IPS DF 4.7 (cell line): ENCODE data around the gene OPCML.

Source experiments
- DNase-seq: peaks from one replicate; pipeline ENCODE4 v3.0.0-alpha.2; 2013; ENCODE audit warnings: low spot score; ENCODE audit errors: extremely low read depth

Gene OPCML

DNA sequence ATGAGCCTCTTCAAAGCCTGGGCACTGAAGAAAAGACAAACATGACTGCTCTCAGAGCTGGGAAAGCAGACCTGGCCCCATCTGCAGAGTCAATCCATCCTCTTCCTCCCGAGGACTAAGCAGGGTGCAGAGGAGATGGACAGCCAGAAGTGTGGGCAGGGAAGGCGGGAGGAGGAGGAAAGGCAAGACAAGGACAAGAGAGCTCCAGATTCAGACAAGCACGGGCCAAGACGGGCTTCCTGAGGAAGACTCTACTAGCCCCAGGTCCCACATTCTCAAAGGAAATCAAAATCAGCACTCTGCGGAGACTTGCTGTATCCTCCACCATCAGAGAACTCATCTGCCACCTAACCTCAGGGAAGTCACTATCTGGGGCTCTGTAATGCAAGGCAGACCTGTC lies 28.5 kb downstream of the OPCML start:
- DNase-seq, result no peak

DNA sequence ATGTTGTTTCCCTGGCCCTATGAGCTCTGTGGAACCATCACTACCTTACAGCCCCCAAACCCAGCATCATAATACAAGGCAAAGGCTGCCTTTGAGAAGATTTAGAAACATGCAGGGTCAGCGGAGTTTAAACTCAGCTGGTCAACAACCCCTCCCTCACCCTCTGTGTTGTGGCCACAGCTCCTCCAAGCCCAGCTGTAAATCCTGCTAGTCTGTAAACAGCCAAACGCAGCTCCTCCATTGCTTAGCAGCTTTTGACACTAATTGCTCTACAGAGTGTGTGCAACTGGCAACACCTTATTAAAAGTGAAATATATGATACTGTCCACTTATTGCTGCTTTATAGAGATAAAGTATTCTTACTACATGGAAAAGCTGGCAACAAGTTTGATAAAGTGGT lies 29.1 kb downstream of the OPCML start:
- DNase-seq, result no peak

DNA sequence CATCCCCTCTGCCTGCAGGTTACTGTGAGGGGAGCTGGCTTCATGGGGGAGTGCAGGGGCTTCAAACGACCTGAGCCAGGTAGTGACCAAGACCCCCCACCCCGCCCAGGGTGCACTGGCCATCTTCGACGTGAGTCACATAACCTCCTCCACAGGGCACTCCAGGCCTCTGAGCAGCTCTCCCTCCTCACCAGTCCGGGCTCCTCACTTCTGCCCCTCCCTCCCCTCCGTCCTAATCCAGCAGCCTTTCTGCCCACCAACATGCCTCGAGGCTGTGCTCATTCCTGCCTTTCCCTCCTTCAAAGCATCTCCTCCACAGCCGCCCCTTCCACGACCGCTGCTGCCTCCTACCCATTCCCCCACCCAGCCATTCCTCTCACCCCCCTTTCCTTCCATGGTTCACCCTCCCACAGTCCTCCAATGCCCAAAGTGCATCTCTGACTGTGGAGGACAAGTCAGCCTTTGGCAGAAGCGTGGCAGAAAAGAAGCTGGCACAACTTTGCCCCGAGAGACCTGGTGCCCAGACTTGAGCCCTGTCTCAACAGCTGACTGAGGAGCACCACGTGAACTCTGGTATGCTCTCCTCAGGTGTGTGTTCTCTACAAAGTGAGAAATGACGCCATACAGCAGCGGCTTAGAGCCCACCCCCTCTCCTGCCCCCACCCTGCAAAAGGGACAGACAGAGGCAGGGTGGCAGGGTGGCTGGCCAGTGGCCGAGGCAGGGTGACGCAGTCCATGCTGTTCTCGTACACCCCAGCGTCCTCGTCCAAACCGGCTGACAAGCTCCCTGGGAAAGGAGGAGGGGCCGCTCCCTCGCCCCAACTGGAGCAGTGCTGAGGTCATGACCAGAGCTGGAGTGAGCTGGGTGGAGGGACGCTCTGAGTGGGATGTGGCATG lies 30.4 kb downstream of the OPCML start:
- DNase-seq, result no peak

DNA sequence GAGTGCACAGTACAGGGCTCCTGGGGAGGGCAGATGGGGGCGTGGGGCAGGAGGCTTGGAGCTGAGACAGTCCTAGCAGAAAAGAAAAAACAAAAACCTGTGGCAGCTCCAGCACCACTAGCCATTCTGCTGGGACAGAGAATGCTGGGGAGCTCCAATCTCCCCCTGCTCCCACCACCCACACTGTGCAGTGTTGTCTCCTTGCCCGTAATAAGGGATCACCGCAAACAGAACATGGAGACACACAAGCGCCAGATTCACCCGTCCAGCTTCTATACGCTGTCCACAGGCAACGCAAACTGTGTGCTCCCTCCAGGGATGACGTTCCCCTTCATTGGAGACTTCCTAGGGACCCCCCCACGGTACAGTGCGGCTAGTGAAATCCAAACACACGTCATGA lies 31.4 kb downstream of the OPCML start:
- no peak for DNase-seq

DNA sequence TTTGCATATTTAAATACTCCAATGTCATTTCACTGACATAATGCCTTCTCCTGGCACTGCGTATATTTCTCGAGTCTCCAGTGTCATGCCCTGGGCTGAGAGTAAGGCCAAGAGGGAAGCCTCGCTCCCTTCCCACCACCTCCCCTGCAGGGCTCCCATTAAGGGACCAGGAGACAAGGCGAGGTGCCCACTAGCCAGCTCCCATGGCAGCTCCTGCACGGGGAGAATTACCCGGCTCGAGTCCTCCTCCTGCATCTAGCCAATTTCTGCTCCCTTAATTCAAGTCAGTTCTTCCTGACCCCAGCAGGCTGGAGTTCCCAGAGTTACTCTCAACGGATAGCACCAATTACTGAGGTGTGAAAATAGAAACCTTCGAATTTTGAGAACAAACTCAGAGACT lies 31.9 kb downstream of the OPCML start:
- DNase-seq, result no peak

DNA sequence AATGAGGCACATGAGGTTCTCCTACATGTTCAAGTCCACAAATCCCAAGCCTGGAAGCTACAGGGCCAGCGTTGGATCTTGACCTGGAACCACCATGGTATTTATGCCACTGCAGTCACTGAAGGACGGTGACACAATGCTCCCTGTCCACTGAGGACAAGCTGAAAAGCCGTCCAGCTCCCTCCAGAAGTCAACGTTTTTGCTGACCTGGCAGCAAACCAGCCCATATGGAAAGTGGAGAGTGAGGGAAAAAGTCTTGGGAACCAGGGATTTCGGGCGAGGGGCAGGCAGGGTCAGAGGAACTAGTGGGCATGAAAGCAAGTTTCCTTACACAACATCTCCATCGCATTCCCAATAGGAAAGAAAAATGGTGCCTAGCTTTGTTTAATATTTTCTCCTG lies 33.3 kb downstream of the OPCML start:
- DNase-seq, result no peak

DNA sequence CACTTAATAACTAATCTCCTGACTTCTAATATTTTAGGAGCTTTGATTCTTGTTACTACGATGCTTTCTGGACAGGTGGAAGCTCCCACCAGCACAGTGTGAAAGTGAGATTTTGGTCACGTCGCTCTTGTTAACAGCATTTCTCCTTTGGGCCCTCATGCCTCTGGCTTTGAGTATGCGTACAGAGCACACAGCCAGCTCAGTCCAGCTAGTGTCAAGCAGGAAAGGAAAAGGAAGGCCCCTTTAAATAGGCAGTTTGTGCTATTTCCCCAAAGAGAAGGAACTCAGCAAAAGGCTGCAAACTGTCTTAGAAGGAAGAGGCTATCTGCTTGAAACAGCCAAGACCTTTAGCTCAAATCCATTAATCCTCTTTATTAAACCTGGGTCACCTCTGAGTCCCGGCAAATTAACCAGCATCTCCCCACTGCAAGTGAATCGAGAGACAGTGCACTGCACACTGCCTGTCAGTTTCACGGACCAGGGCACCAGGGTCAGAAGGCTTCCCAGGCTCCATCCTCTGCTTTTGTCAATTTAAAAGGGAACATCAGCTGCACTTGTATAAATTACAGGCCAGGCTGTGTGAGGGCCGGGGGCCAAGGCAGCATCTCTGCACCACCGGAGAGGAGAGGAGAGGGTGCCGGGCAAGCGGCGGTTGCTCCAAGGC lies 34.7 kb downstream of the OPCML start:
- no peak for DNase-seq

DNA sequence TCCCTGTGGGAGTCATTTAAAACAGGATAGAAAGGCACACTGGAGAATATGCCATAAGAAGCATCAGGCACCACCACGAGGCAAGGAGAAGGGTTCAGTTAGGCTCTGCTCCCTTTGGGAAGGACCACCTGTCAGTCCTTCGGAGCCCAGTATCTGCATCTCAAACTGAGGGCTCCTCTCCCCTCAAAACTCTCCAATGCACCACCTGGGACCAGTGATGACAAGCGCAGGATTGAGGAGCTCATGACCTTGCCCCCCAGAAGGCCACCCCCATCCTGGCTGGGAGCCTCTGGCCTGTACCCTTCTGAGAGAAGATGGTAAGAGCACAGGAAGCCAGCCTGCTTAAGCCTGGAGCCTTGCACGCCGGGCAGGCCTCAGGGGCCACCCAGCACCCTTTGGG lies 39.4 kb downstream of the OPCML start:
- no peak for DNase-seq

DNA sequence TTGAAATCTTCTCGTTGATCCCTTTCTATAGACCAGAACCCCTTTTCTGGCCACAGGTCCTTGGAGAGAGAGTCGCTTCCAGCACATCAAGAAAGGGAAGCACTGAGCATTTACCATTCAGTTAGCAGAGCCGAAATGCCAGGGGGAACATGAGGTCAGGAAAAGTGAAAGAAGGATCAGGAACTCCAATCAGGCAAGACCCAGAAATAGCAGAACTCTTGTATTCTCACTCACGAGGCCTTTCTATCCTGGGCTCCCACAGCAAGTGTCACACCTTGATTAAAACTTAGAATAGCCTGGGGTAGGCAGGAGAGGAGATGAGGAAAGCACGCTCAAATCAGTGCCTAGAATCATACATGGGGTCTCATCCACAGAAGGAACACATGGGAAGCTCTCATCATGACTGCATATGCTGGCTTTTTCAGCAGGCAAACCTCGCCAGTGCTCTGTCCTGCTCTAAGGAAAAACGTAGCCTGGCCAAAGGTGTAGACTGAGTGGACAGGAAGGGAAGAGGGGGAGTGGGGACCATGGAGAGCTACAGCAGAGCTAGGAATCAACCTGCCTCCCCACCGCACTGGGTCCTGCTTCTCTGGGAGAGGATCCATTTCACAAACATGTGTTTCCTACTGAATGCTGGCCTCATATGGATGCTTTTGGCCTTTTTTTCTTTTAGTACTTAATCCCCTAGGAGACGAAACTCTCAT lies 40.5 kb downstream of the OPCML start:
- no peak for DNase-seq

DNA sequence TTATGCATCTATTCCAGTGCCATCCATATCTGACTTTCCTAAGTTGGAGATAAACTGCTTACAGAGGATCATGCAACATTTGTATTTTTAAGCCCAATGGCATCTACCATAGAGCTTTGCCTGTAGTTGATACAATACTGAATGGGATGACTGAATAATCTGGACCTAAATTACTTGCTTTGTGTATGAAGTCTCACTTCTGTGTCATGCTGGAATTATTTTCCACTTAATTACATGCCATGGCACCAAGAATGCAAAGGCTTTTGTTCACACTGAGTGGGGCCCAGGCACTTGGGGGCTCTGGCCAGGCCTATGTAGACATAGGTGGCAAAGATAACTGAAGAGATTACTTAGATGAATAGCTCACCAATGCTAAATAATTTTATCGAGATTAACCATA lies 51.6 kb downstream of the OPCML start:
- no peak for DNase-seq

DNA sequence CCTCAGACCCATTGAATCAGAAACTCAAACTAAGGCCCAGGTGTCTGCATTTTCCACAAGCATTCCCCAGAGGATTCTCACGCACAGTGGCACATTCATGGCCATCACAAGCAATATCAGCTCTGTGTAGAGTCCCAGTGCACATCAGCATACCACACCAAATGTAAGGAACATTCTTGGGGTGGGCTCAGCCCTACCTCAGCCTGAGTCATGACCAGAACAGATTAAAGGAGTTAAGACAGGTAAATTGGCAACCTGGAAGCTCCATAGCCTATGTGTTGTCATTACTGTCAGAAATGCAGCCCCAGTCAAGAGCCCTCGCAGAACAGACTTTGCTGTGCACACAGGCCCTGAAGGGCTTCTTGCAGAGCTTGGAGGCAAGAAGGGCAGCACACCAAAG lies 53.1 kb downstream of the OPCML start:
- DNase-seq, result no peak

DNA sequence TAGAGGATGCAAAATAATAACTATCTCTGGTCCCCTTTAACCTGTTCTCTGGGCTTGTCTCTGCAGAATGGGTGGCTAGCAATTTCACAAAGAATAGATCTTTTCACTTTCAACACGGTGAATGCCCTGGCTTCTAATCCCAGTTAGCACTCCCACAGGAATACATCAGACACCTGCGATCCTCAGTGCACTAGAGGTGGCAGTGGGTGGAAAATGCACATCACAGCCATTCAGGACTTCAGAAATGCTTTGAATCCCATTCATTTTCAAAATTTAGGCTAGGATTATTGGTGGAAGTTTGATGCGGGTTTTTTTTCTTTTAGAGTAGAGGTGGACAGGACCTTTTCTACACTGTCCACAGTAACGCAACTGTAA lies 55.1 kb downstream of the OPCML start:
- no peak for DNase-seq

DNA sequence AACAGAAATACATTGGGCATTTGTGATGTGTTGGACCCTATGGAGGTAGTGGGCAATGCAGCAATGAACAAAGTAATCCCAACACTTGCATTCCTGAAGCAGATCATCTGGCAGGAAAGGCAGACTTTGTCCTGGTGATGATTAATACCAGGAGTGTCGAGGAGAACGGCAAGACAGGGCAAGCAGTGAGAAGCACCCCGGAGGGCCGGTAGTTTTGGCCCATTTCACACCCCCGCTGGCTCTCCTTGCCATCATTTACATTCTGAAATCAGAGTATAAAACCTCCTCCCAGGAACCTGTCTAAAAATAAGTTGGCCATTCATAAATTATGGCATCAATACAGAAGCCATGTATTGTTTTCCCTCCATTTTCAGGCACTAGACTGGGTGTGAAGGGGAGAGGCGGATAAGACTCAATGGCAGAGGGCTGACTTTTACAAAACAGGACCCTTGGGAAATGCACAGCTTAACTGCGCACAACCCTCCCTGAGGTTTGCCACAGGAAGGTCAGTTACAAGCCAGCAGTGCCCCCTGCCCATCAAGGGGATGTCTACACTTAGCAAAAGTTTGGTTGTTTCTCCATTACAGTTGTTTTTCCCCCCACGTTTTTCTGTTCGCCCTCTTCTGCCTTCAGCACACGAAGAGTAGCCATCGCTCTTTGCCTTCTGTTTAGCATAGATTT lies 55.6 kb downstream of the OPCML start:
- DNase-seq, result no peak

DNA sequence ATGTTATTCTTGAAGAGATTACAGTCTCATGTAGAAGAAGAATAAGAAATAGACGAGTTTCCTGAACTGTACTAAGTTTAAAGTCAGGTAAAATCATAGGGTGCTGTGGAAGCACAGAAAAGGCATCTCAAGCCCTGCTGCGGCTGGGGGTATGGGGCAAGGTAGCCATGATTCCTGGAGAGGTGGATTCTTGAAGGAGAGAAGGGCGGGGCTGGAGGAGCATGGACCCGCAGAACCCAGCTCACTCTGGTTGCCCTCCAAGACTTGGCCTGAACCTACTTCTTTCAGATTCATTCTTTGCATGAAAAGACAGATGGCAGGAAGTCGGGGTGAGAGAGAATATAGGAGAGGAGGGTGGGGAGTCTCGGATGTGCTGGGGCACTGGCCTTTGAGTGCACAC lies 57.8 kb downstream of the OPCML start:
- no peak for DNase-seq

DNA sequence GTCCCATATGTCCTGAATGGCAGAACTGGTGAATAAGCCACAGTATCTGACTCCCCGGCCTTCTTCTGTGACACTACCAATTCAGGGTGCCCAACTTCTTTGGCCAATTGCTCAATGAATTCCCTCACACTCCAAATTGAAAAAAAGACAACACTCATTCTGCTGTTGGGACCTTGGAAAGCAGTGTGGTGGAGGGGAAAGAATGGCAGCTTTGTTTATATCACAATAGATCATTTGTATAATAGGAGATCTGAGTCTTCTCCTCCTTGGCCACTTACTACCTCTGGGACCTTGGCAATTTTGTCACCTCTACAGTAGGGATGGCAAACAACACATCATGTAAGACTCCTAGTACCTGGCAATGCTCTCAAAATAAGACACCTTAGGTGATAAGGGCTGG lies 64.6 kb downstream of the OPCML start:
- no peak for DNase-seq

DNA sequence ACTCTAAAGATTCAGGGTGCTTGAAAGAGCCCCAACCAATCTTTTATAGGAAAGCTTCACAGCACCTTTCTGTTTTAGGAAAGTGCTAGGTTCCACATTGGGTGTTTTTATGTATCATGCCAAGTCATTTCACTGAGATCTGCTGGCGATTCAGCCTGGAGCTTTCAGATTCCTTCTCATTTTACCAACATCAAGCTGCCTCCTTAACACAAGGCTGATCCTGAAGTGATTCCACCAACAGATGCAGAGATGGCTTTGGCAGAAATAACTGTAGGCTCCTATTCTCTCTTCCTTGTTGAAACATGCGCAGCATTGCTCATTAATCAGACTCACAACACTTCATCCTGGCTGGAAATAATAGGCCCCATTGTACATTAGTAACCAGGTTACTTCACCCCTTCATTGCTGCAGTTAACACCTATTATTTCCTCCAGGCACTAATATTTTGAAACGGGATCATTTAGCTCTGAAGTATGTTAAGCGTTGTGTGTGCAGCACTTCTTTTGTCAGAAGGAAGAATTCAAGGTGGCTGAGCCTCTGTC lies 89.0 kb downstream of the OPCML start:
- DNase-seq, result no peak

DNA sequence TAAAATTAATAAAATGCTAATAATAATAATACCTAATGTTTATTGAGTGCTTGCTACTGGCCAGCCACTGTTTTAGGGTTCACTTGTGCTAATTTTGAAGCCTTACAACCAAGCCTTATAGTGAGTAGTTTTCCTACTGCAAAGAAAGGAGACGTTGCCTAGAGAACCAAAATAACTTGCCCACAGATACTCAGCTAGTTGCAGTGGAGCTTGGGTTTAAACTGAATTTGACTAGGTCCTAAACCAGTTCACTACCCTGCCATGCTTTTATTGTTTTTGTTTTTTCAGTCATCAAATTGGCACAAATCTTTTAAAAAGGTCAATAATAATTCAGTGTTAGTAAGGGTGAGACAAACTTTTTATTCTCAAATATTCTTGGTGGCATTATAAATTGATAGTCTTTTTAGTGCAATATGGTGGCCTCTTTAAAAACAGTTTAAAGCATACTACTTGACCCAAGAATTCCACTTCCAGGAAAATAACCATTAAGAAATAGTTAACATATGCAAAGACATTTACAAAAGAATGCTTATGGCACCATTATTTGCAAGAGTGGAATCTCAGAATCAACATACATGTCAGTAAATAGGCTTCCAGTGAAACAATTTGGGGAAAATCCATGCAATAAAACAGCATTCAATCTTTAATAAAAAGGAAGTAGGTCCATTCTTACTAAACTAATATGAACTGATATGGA lies 90.2 kb downstream of the OPCML start:
- DNase-seq, result no peak

DNA sequence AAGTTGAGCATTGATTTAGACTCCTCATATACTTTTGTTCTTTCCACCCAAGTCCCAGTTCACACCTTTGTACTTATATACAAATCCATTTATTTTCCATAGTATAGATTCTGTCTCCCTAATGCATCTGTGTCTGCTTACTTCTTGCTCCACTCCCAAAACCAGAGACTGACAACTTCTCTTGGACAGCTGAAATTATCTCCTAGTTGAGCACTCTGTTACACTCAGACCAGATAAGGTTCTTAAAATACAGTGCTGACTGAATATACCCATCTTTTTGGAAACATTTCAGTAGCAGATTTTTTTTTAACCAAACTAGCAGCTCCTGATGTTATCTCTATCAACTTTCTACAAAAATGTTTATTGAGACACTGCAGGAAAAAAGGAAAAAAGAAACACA lies 106.3 kb downstream of the OPCML start:
- DNase-seq, result no peak

DNA sequence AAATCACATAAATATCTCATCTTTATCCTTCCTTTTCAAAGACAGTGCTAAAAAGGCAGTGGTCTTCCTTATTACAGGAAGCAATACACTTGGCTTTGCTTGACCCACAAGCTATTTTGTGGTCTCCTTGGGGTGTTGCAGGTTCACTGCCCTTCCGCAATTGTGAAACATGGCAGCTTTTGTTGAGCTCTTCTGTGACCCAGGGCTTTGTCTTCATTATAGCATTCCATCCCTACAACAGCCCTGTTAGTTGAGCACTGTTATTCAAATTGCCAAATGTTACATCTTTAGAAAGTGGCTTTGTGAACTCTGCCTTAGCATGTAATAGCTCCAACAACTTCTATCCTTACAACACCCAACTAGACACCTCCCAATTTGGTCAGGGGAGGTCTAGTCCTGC lies 107.1 kb downstream of the OPCML start:
- no peak for DNase-seq

DNA sequence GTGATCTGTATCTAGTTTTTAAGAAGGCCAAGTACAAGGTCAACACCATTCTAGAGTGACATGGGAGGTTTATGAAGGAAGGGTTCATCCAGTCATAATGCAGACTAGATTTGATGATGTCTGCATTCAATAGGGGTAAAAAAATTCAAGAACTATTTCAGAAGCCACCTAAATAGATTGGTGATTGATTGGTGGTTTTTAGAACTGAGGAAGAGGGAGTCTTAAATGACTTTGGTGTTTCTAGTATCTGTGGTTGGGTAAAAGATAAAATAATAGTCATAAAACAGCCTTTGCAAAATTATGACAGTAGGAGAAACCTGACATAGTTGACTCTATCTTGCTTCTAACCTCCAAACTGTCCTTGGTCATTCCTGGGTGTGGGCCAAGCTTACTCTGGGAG lies 114.1 kb downstream of the OPCML start:
- no peak for DNase-seq

DNA sequence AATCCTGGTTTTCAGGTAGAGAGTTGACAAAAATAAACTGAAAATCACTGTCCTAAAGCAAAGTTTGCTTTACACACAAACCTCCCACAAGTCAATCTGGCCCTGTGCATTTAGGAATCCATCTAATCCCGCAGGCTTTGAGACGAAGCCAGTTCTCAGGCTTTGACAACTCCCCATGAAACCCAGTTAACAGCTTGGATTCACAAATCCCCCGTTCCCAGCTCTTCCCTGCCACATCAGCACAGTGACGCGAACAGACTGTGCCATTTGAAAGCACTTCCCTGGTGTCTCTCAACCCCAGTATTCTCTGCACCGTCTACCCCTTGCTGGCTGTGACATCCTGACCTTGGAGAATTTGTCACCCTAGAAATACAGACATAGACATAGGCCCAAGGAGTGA lies 117.8 kb downstream of the OPCML start:
- DNase-seq, result no peak
